Measurements from ENCODE around the gene FBLN1.
A peak's percentile ranks its signal among the peaks of the same experiment; 100 is the strongest.
"Not testable (repeated sequence)": the region's sequence is repeated elsewhere in the genome, so short reads cannot be mapped to it uniquely, and the experiment has no call there.

Gene FBLN1

GRCh38 chr22:45528046-45528445 is 25.4 kb downstream of the FBLN1 start:
- no peak for DNase-seq

GRCh38 chr22:45529105-45529504 is 26.4 kb downstream of the FBLN1 start:
- DNase-seq, result no peak

- DNase-seq, result no peak
Observed at GRCh38 chr22:45529971-45530575, 27.4 kb downstream of the FBLN1 start.

- no peak for DNase-seq
Observed at GRCh38 chr22:45531441-45532234, 29.0 kb downstream of the FBLN1 start.

- no peak for DNase-seq
Observed at GRCh38 chr22:45532235-45532631, 29.6 kb downstream of the FBLN1 start.

GRCh38 chr22:45533703-45534102 is 31.0 kb downstream of the FBLN1 start:
- peak; percentile 63 for DNase-seq

GRCh38 chr22:45534339-45535192 is 31.9 kb downstream of the FBLN1 start:
- peak; percentile 94 for DNase-seq

- no peak for DNase-seq
Observed at GRCh38 chr22:45535290-45535689, 32.6 kb downstream of the FBLN1 start.

GRCh38 chr22:45535835-45536234 is 33.2 kb downstream of the FBLN1 start:
- not testable (repeated sequence) for DNase-seq

- DNase-seq, result peak; percentile 78
Observed at GRCh38 chr22:45537734-45538181, 35.1 kb downstream of the FBLN1 start.

- DNase-seq, result peak; percentile 39
Observed at GRCh38 chr22:45538281-45538680, 35.6 kb downstream of the FBLN1 start.

- DNase-seq, result no peak
Observed at GRCh38 chr22:45540122-45540521, 37.4 kb downstream of the FBLN1 start.

GRCh38 chr22:45541382-45541979 is 38.8 kb downstream of the FBLN1 start:
- no peak for DNase-seq

GRCh38 chr22:45542001-45542520 is 39.4 kb downstream of the FBLN1 start:
- no peak for DNase-seq

- not testable (repeated sequence) for DNase-seq
Observed at GRCh38 chr22:45542736-45543135, 40.1 kb downstream of the FBLN1 start.

GRCh38 chr22:45543243-45543642 is 40.6 kb downstream of the FBLN1 start:
- DNase-seq, result no peak

- DNase-seq, result no peak
Observed at GRCh38 chr22:45544588-45545170, 42.0 kb downstream of the FBLN1 start.

GRCh38 chr22:45546333-45547015 is 43.8 kb downstream of the FBLN1 start:
- DNase-seq, result no peak

- DNase-seq, result no peak
Observed at GRCh38 chr22:45547016-45547345, 44.3 kb downstream of the FBLN1 start.

GRCh38 chr22:45547731-45548130 is 45.0 kb downstream of the FBLN1 start:
- no peak for DNase-seq

GRCh38 chr22:45548247-45548840 is 45.7 kb downstream of the FBLN1 start:
- no peak for DNase-seq

Data from NCI-H1694 (cell line).